ENCODE measurements around the gene SLC9A9. TPM values are rescaled to one million over a fixed set of nuclear protein-coding genes. Genes with fewer than 3 reads are reported as not detected.

The SLC9A9 gene
- total and polyA plus RNA-seq, 10 of the 15 experiments (the other 5 are each of a cell fraction or from before 2014, with no cell fraction given), result 3.5 to 14.2 (median 9.3) TPM

DNA sequence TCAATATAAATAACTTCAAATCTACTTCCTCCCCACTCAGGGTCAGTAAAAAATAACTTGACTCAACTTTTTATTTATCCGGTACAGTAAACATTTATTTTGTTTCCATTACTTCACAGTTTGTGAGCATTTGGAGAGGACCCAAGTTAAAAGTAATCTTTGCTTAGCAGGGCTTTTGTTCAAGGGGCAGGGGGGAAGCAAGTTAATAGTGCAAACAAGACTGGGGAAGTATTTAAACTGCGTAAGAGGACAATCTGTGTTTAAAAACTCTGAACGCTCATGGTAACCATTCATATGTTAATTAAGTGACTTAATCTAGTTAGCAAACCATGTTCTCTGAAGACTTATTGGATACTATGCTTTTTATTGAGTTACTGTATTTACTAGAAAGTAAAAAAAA, 346.2 kb downstream of the SLC9A9 start:
- Histone ChIP-seq H3K9ac (ENCODE audit: control insufficient read depth, insufficient read depth, low read length) (no peak overlapping the region), H3K27ac (ENCODE audit: control insufficient read depth, insufficient read depth) (no peak overlapping the region), H3K4me2 (ENCODE audit: control insufficient read depth, insufficient read depth) (no peak overlapping the region), H3K4me1 (ENCODE audit: control insufficient read depth, insufficient read depth, low read length) (no peaks in the 10 kb centered on the region), H3K79me2 (ENCODE audit: control insufficient read depth, insufficient read depth, low read length) (no peaks in the 10 kb centered on the region), H3K4me3 (no peak overlapping the region), H4K20me1 (ENCODE audit: control insufficient read depth, insufficient read depth) (no peaks in the 10 kb centered on the region), H3K27me3 (replicated peaks in 1 of 2; ENCODE audit: control insufficient read depth in 2 of 2, insufficient read depth in 2 of 2, low read length in 1 of 2) (no peaks in the 10 kb centered on the region), H3K9me3 (replicated peaks; ENCODE audit: control insufficient read depth, insufficient read depth, low read length) (no peaks in the 10 kb centered on the region), H2AFZ (ENCODE audit: control insufficient read depth, low read depth, low read length) (no peak overlapping the region), H3K36me3 (ENCODE audit: control insufficient read depth in 2 of 2, insufficient read depth in 2 of 2, low read length in 1 of 2) (no peaks in the 10 kb centered on the region)
- FAIRE-seq (no peak), DNase-seq (ENCODE audit: low read depth, low spot score) (no peak), ATAC-seq (no peak)
- in situ Hi-C loops (cut with MboI) (no loop called here), intact Hi-C loops (cut with micrococcal nuclease; ENCODE audit: unreplicated experiment) (no loop called here)
- ChIA-PET SMC1A (ENCODE audit: uncharacterized antibody, unreplicated experiment) (no interaction called here), RAD21 (ENCODE audit: unreplicated experiment) (no interaction called here), POLR2A (no interaction called here), CTCF (no interaction called here)
- BruUV-seq (replicated peaks), result no TSS peak
- TF ChIP-seq CBX3 (IDR thresholded peaks at IDR 0.05; ENCODE audit: borderline replicate concordance, low read depth) (no peak), FOXM1 (IDR thresholded peaks at IDR 0.05; ENCODE audit: low read depth, low read length) (no peak), GATAD2B (conservative IDR thresholded peaks at IDR 0.05; ENCODE audit: low read depth) (no peak), ATF7 (IDR thresholded peaks at IDR 0.05; ENCODE audit: low read depth) (no peak), CHD4 (IDR thresholded peaks at IDR 0.05) (no peak), NR2C2 (IDR thresholded peaks at IDR 0.05; ENCODE audit: borderline replicate concordance, control insufficient read depth, insufficient read length, low read depth) (no peak), SPI1 (IDR thresholded peaks at IDR 0.05; ENCODE audit: borderline replicate concordance, insufficient read depth, low read depth, low read length) (no peak), ZBED1 (IDR thresholded peaks at IDR 0.05; ENCODE audit: borderline replicate concordance) (no peak)
- TF ChIP-seq, protein P1, sequence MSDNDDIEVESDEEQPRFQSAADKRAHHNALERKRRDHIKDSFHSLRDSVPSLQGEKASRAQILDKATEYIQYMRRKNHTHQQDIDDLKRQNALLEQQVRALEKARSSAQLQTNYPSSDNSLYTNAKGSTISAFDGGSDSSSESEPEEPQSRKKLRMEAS (IDR thresholded peaks at IDR 0.05; ENCODE audit: low read depth, low read length), result no peak
- TF ChIP-seq, protein P2, sequence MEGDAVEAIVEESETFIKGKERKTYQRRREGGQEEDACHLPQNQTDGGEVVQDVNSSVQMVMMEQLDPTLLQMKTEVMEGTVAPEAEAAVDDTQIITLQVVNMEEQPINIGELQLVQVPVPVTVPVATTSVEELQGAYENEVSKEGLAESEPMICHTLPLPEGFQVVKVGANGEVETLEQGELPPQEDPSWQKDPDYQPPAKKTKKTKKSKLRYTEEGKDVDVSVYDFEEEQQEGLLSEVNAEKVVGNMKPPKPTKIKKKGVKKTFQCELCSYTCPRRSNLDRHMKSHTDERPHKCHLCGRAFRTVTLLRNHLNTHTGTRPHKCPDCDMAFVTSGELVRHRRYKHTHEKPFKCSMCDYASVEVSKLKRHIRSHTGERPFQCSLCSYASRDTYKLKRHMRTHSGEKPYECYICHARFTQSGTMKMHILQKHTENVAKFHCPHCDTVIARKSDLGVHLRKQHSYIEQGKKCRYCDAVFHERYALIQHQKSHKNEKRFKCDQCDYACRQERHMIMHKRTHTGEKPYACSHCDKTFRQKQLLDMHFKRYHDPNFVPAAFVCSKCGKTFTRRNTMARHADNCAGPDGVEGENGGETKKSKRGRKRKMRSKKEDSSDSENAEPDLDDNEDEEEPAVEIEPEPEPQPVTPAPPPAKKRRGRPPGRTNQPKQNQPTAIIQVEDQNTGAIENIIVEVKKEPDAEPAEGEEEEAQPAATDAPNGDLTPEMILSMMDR (IDR thresholded peaks at IDR 0.05 in 2 of 3, conservative IDR thresholded peaks at IDR 0.05 in 1 of 3; ENCODE audit: control insufficient read depth in 2 of 3, extremely low read depth in 1 of 3, insufficient read depth in 1 of 3, low read depth in 3 of 3, low read length in 3 of 3), result no peak
- WGBS (ENCODE audit: insufficient coverage, insufficient replicate concordance, low lambda C conversion rate, missing lambda C conversion rate), result 96% methylated on average over 3 of the region's 3 CpGs
